ENCODE results near the gene FARP2. TPM values are rescaled to one million over a fixed set of nuclear protein-coding genes. Genes with fewer than 3 reads are reported as not detected.
A peak's percentile ranks its signal among the peaks of the same experiment; 100 is the strongest.
"Not testable (repeated sequence)": the region's sequence is repeated elsewhere in the genome, so short reads cannot be mapped to it uniquely, and the experiment has no call there.

Gene FARP2
- total RNA-seq = 27.0 and 28.5 TPM in 2 replicates

DNA sequence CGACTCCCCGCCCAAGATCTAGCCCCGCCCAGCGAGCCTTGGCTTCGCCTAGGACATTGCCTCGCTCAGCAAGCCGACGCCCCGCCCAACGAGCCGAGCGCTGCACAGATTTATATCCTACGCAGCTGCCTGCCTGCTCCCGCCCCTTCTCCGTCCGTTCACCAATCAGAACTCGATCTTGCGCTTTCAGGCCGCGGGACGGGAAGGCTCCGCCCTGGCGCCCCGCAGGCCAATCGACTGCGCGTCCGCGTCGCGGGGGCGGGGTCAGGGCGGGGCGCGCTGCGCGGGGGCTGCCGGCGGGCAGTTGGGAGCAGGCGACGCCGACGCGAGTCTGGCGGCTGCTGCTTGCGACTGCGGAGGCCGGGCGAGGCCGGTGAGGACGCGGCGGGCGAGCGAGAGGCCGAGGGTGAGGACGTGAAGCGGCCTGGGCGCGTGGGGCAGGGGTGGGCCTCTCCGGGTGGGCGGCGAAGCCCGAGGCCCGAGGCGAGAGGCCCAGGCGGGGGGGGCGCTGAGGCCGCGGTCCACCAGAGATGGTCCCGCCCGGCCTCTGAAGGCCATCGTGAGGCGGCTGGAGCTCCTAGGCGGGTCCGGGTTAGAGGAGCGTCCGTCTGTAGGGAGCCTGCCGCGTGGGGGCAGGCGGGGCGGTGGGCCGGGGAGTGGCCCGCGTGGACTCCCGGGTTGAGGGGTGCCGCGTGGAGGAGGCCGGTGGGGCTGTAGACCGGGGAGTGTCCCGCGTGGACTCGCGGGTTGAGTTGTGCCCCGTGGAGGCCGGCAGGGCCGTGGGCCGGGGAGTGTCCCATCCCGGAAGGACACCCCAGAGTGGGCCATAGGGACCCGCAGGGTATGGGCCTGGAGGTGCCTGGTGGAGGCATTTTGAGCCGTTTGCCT, at the start of gene FARP2:
Gene FARP2, plus strand, starts transcription at position 303 of the 888 bp plus-strand sequence. CDS start 16,823 bp downstream, outside the sequence.
- DNase-seq (ENCODE audit: extremely low read depth, low read depth, low spot score) = peak; percentile 73

GRCh38 chr2:241307055-241307454, 49.0 kb upstream of the FARP2 start:
- no peak for DNase-seq (ENCODE audit: extremely low read depth, low read depth, low spot score)

- DNase-seq (ENCODE audit: extremely low read depth, low read depth, low spot score) = no peak
These were observed 47.8 kb upstream of the FARP2 start for GRCh38 chr2:241308267-241308666.

GRCh38 chr2:241308832-241309500, 47.1 kb upstream of the FARP2 start:
- DNase-seq (ENCODE audit: extremely low read depth, low read depth, low spot score) = no peak

GRCh38 chr2:241309684-241310117, 46.4 kb upstream of the FARP2 start:
- DNase-seq (ENCODE audit: extremely low read depth, low read depth, low spot score) = no peak

- no peak for DNase-seq (ENCODE audit: extremely low read depth, low read depth, low spot score)
These were observed 45.0 kb upstream of the FARP2 start for GRCh38 chr2:241310917-241311566.

DNA sequence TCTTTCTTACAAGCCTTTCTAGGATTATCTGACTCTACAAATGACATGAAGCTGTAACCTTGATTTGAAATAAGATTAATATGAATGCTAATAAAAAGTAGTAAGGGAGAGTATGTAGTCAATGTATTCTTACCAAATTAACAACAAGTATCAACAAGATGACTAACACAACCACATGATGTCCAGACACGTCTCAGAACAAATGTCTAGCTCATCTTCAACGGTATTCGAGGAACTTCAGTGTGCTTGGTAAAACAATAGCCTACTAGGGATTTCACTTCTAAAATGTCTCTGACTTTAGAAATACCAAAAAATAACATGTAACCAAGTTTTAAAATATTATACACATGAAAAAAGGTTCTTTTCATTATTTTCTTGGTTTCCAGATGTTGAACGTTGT, 44.0 kb upstream of the FARP2 start:
- DNase-seq (ENCODE audit: extremely low read depth, low read depth, low spot score) = no peak

GRCh38 chr2:241313543-241314095, 42.5 kb upstream of the FARP2 start:
- no peak for DNase-seq (ENCODE audit: extremely low read depth, low read depth, low spot score)

DNA sequence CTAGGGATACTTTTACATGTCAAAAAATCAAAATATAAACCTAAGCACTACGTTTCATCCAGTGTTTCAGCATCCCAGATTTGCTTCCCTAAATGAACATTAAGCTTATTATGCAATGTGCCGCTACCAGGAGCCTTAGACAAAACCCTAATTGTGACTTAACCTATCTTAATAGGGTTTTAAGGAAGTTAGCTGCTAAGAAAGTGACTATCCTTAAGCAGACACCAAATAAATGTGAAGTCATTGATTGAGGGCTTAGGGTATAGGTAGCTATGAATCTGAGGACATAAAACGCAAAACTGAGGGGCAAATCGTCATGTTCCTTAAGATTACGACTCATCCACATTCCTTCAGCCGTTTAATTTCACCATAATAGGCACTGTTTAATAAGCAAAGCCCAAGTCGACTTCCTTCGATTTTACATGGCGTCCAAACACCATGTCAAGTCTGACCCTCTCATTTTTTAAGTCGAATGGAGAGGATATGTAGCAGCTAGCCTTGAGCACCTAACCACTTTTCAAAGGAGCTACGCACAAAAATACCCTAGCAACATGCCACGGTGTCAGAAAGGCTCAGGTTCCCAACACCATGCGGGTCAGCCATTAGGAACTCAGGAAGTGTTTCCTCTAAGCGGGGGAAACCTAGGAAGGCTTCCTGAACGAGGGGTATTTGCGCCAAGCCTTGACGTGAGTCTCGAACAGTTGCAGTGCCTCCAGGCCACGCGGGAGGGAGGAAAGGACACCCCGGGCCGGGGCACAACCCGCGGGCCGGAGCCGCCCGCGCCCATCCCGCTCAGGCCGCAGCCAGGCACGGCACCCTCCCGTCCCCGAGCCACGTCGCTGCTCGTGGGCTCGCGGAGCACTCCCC, 41.6 kb upstream of the FARP2 start:
- DNase-seq (ENCODE audit: extremely low read depth, low read depth, low spot score) = peak; percentile 23

GRCh38 chr2:241315093-241315878, 40.8 kb upstream of the FARP2 start, which contains the start of gene HDLBP:
HDLBP (minus strand) TSS chr2:241315672; CDS start chr2:241266869, 48,803 bp downstream.
- DNase-seq (ENCODE audit: extremely low read depth, low read depth, low spot score) = peak; percentile 83

DNA sequence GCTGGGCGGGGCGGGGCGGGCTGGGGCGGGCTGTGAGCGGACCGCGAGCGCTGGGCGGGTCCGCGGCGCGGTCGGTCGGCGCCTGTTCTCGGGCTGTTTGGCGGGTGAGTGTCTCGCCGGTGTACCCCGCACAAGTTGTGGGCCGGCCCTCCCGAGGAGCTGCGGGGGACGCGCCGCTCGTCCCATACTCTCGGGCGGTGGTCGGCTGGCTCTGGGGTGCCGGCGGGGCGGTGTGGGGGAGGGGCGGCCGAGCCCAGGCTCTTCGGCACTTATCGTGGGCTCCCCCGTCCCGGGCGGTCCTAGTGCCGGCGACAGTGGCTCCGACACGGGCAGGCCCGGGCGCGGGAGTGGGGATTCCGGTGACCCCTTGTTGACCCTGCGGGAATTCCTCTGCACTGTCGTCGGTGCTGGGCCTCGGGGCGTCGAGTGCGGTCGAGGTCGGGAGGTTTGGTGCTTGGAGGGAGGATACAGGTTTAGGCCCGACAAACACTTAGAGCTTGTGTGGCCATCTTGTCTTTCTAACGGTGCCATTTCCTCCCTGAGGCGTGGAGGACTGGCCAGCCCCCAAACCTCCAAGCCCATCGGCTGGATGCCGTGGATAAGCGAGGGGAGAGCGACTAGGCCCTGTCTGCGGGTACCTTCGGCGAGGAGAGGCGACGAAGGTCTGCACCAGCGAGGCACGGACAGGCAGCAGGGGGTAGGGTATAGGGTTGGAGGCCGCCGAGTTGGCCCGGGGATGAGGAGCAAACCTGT, 40.0 kb upstream of the FARP2 start, which contains the start of gene SEPTIN2:
Gene SEPTIN2, plus strand, starts transcription at position 47 of the 753 bp plus-strand sequence. CDS start 8,308 bp downstream, outside the sequence.
- no peak for DNase-seq (ENCODE audit: extremely low read depth, low read depth, low spot score)

DNA sequence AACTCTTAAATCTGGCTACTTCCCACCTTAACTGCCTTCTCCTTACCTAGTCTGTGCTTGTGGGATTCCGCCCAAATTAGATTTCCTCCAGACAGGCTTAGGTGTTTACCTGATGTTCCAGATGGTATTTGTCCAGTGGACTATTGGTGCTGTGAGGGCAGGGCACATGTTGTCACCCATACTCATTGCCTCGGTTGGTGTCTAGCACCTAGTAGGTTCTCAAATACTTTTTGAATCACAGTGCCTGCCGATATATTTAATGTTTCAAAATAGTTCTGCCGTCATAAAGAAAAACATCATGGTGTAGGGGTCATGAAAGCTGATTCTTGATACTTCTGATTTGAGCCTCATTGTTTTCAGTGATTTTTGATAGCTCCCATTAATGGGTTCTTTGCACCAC, 39.3 kb upstream of the FARP2 start:
- DNase-seq (ENCODE audit: extremely low read depth, low read depth, low spot score) = no peak

GRCh38 chr2:241317391-241317790, 38.7 kb upstream of the FARP2 start:
- DNase-seq (ENCODE audit: extremely low read depth, low read depth, low spot score) = no peak

DNA sequence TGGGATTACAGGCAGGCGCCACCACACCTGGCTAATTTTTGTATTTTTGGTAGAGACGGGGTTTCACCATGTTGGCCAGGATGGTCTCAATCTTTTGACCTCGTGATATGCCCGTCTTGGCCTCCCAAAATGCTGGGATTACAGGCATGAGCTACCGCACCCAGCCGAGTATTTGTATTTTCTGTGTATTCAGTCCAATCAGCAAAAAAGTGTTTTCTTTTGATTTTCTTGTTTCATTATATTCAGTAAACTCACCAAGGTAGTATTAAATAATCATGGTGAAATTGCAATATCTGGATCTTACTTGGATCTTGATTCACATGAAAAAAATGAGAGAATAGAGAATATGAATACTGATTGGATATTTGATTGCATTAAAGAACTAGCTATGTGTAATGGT, 37.3 kb upstream of the FARP2 start:
- DNase-seq (ENCODE audit: extremely low read depth, low read depth, low spot score) = not testable (repeated sequence)

DNA sequence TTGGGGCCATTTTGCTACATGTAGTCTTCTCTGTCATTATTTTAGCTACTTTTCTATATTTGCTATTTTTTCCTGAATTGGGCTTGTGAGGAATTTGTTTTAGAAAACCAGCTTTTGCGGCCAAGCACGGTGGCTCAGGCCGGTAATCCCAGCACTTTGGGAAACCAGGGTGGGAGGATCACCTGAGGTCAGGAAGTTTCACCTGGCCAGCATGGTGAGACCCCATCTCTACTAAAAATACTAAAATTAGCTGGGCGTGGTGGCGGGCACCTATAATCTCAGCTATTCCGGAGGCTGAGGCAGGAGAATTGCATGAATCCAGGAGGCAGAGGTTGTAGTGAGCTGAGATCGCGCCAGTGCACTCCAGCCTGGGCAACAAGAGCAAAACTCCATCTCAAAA, 35.7 kb upstream of the FARP2 start:
- no peak for DNase-seq (ENCODE audit: extremely low read depth, low read depth, low spot score)

- no peak for DNase-seq (ENCODE audit: extremely low read depth, low read depth, low spot score)
These were observed 35.1 kb upstream of the FARP2 start for GRCh38 chr2:241321033-241321432.

GRCh38 chr2:241321886-241322285, 34.2 kb upstream of the FARP2 start:
- DNase-seq (ENCODE audit: extremely low read depth, low read depth, low spot score) = no peak

- no peak for DNase-seq (ENCODE audit: extremely low read depth, low read depth, low spot score)
These were observed 32.3 kb upstream of the FARP2 start for GRCh38 chr2:241323778-241324177.

Measured in glomerular endothelial cell (primary cell).